ENCODE data around the gene FSHR.

FSHR gene

GRCh38 chr2:48954935-48955334, 199.4 kb downstream of the FSHR start:
- no peak for DNase-seq
- Mint-ChIP-seq H3K9me3 (no peaks in the 10 kb centered on the region), H3K27me3 (no peaks in the 10 kb centered on the region), H3K27ac (no peak overlapping the region), H3K4me1 (ENCODE audit: low read depth in 2 of 2) (no peaks in the 10 kb centered on the region), H3K4me3 (no peak overlapping the region), H3K36me3 (ENCODE audit: insufficient read depth) (no peaks in the 10 kb centered on the region)
- no peak for ATAC-seq (replicated peaks)

- H3K27ac Mint-ChIP-seq, result no peak overlapping the region
- ATAC-seq (replicated peaks) (no peak), DNase-seq (no peak)
- H3K9me3 Mint-ChIP-seq, result no peaks in the 10 kb centered on the region
- H3K4me1 Mint-ChIP-seq (ENCODE audit: low read depth in 2 of 2), result no peaks in the 10 kb centered on the region
- no peak overlapping the region for H3K4me3 Mint-ChIP-seq
- no peaks in the 10 kb centered on the region for H3K36me3 Mint-ChIP-seq (ENCODE audit: insufficient read depth)
- no peaks in the 10 kb centered on the region for H3K27me3 Mint-ChIP-seq
Observed at GRCh38 chr2:48954311-48954710, 200.0 kb downstream of the FSHR start.

GRCh38 chr2:48952614-48953013, 201.7 kb downstream of the FSHR start:
- Mint-ChIP-seq H3K4me3 (no peak overlapping the region), H3K4me1 (ENCODE audit: low read depth in 2 of 2) (no peaks in the 10 kb centered on the region), H3K36me3 (ENCODE audit: insufficient read depth) (no peaks in the 10 kb centered on the region), H3K27ac (no peak overlapping the region), H3K9me3 (no peaks in the 10 kb centered on the region), H3K27me3 (no peaks in the 10 kb centered on the region)
- no peak for DNase-seq
- no peak for ATAC-seq (replicated peaks)

- no peak for ATAC-seq (replicated peaks)
- no peak overlapping the region for H3K4me3 Mint-ChIP-seq
- no peaks in the 10 kb centered on the region for H3K36me3 Mint-ChIP-seq (ENCODE audit: insufficient read depth)
- H3K4me1 Mint-ChIP-seq (ENCODE audit: low read depth in 2 of 2), result no peaks in the 10 kb centered on the region
- DNase-seq, result no peak
- no peaks in the 10 kb centered on the region for H3K9me3 Mint-ChIP-seq
- H3K27me3 Mint-ChIP-seq, result no peaks in the 10 kb centered on the region
- no peak overlapping the region for H3K27ac Mint-ChIP-seq
Observed at GRCh38 chr2:48952143-48952542, 202.2 kb downstream of the FSHR start.

GRCh38 chr2:48948400-48949125, 205.8 kb downstream of the FSHR start:
- no peak overlapping the region for H3K27ac Mint-ChIP-seq
- no peaks in the 10 kb centered on the region for H3K9me3 Mint-ChIP-seq
- H3K4me3 Mint-ChIP-seq, result no peak overlapping the region
- ATAC-seq (replicated peaks) (no peak), DNase-seq (no peak)
- no peaks in the 10 kb centered on the region for H3K36me3 Mint-ChIP-seq (ENCODE audit: insufficient read depth)
- no peaks in the 10 kb centered on the region for H3K4me1 Mint-ChIP-seq (ENCODE audit: low read depth in 2 of 2)
- H3K27me3 Mint-ChIP-seq, result no peaks in the 10 kb centered on the region

- Mint-ChIP-seq H3K4me1 (ENCODE audit: low read depth in 2 of 2) (no peaks in the 10 kb centered on the region), H3K27ac (no peak overlapping the region), H3K27me3 (no peaks in the 10 kb centered on the region), H3K4me3 (no peak overlapping the region), H3K9me3 (no peaks in the 10 kb centered on the region), H3K36me3 (ENCODE audit: insufficient read depth) (no peaks in the 10 kb centered on the region)
- DNase-seq (peak; percentile 0 to 4 (median 1)), ATAC-seq (replicated peaks) (no peak)
Observed at GRCh38 chr2:48946449-48947048, 207.8 kb downstream of the FSHR start.

GRCh38 chr2:48944956-48945355, 209.4 kb downstream of the FSHR start:
- Mint-ChIP-seq H3K4me3 (no peak overlapping the region), H3K9me3 (no peaks in the 10 kb centered on the region), H3K27me3 (no peaks in the 10 kb centered on the region), H3K27ac (no peak overlapping the region), H3K36me3 (ENCODE audit: insufficient read depth) (no peaks in the 10 kb centered on the region), H3K4me1 (ENCODE audit: low read depth in 2 of 2) (no peaks in the 10 kb centered on the region)
- ATAC-seq (replicated peaks) (no peak), DNase-seq (no peak)

GRCh38 chr2:48943436-48943835, 210.9 kb downstream of the FSHR start:
- DNase-seq, result no peak
- no peak overlapping the region for H3K4me3 Mint-ChIP-seq

GRCh38 chr2:48941908-48942307, 212.4 kb downstream of the FSHR start:
- Mint-ChIP-seq H3K36me3 (ENCODE audit: insufficient read depth) (no peaks in the 10 kb centered on the region), H3K4me1 (ENCODE audit: low read depth in 2 of 2) (no peaks in the 10 kb centered on the region), H3K9me3 (no peaks in the 10 kb centered on the region), H3K27me3 (peaks cover 0 to 6% of the 10 kb centered on the region in 2 donors), H3K4me3 (no peak overlapping the region), H3K27ac (no peak overlapping the region)
- DNase-seq, result no peak
- no peak for ATAC-seq (replicated peaks)

More at GRCh38 chr2:48943436-48943835, 210.9 kb downstream of the FSHR start:
- Mint-ChIP-seq H3K27ac (no peak overlapping the region), H3K4me1 (ENCODE audit: low read depth in 2 of 2) (no peaks in the 10 kb centered on the region), H3K36me3 (ENCODE audit: insufficient read depth) (no peaks in the 10 kb centered on the region), H3K27me3 (peaks cover 0 to 6% of the 10 kb centered on the region in 2 donors), H3K9me3 (no peaks in the 10 kb centered on the region)
- no peak for ATAC-seq (replicated peaks)

GRCh38 chr2:48941456-48941855, 212.9 kb downstream of the FSHR start:
- H3K4me3 Mint-ChIP-seq, result no peak overlapping the region
- H3K27me3 Mint-ChIP-seq, result peaks cover 0 to 6% of the 10 kb centered on the region in 2 donors
- no peaks in the 10 kb centered on the region for H3K4me1 Mint-ChIP-seq (ENCODE audit: low read depth in 2 of 2)
- H3K9me3 Mint-ChIP-seq, result no peaks in the 10 kb centered on the region
- H3K27ac Mint-ChIP-seq, result no peak overlapping the region
- no peak for ATAC-seq (replicated peaks)
- no peaks in the 10 kb centered on the region for H3K36me3 Mint-ChIP-seq (ENCODE audit: insufficient read depth)
- no peak for DNase-seq

- no peaks in the 10 kb centered on the region for H3K36me3 Mint-ChIP-seq (ENCODE audit: insufficient read depth)
- no peak overlapping the region for H3K4me3 Mint-ChIP-seq
- ATAC-seq (replicated peaks) (no peak), DNase-seq (no peak)
- H3K27ac Mint-ChIP-seq, result no peak overlapping the region
- no peaks in the 10 kb centered on the region for H3K9me3 Mint-ChIP-seq
- H3K27me3 Mint-ChIP-seq, result peaks cover 0 to 6% of the 10 kb centered on the region in 2 donors
- H3K4me1 Mint-ChIP-seq (ENCODE audit: low read depth in 2 of 2), result no peaks in the 10 kb centered on the region
Observed at GRCh38 chr2:48940606-48941005, 213.7 kb downstream of the FSHR start.

- ATAC-seq (replicated peaks) (no peak), DNase-seq (no peak)
- H3K27me3 Mint-ChIP-seq, result peaks cover 0 to 6% of the 10 kb centered on the region in 2 donors
- no peaks in the 10 kb centered on the region for H3K36me3 Mint-ChIP-seq (ENCODE audit: insufficient read depth)
- H3K9me3 Mint-ChIP-seq, result peaks cover 0 to 2% of the 10 kb centered on the region in 2 donors
- H3K27ac Mint-ChIP-seq, result no peak overlapping the region
- no peak overlapping the region for H3K4me3 Mint-ChIP-seq
- no peaks in the 10 kb centered on the region for H3K4me1 Mint-ChIP-seq (ENCODE audit: low read depth in 2 of 2)
Observed at GRCh38 chr2:48939232-48939631, 215.1 kb downstream of the FSHR start.

GRCh38 chr2:48938231-48938630, 216.1 kb downstream of the FSHR start:
- Mint-ChIP-seq H3K4me3 (no peak overlapping the region), H3K27me3 (peaks cover 0 to 6% of the 10 kb centered on the region in 2 donors), H3K9me3 (peaks cover 0 to 3% of the 10 kb centered on the region in 2 donors), H3K27ac (no peak overlapping the region), H3K4me1 (ENCODE audit: low read depth in 2 of 2) (no peaks in the 10 kb centered on the region), H3K36me3 (ENCODE audit: insufficient read depth) (no peaks in the 10 kb centered on the region)
- ATAC-seq (replicated peaks), result no peak
- no peak for DNase-seq

- no peak overlapping the region for H3K4me3 Mint-ChIP-seq
- ATAC-seq (replicated peaks) (no peak), DNase-seq (no peak)
- H3K27ac Mint-ChIP-seq, result no peak overlapping the region
- peaks cover 0 to 3% of the 10 kb centered on the region in 2 donors for H3K9me3 Mint-ChIP-seq
- no peaks in the 10 kb centered on the region for H3K36me3 Mint-ChIP-seq (ENCODE audit: insufficient read depth)
- H3K27me3 Mint-ChIP-seq, result peaks cover 0 to 6% of the 10 kb centered on the region in 2 donors
- no peaks in the 10 kb centered on the region for H3K4me1 Mint-ChIP-seq (ENCODE audit: low read depth in 2 of 2)
Observed at GRCh38 chr2:48934807-48935206, 219.5 kb downstream of the FSHR start.

All from effector memory CD8-positive, alpha-beta T cell (primary cell).